Measurements from ENCODE around the gene TAF1C.
A peak's percentile ranks its signal among the peaks of the same experiment; 100 is the strongest.

Gene TAF1C

GRCh38 chr16:84155771-84156170 is 31.1 kb downstream of the TAF1C start:
- DNase-seq = no peak

GRCh38 chr16:84155226-84155625 is 31.6 kb downstream of the TAF1C start:
- DNase-seq = no peak

GRCh38 chr16:84153660-84154214 is 33.1 kb downstream of the TAF1C start:
- DNase-seq = no peak

- DNase-seq = no peak
These were observed 35.9 kb downstream of the TAF1C start for GRCh38 chr16:84150926-84151325.

- peak; percentile 95 for DNase-seq
These were observed 41.8 kb downstream of the TAF1C start, which contains the start of the genes DNAAF1 and HSDL1 for GRCh38 chr16:84144859-84145639. DNAAF1 (plus strand) TSS chr16:84145308; CDS start chr16:84145441, 133 bp downstream. HSDL1 (minus strand) TSS chr16:84145177; CDS start chr16:84131321, 13,856 bp downstream.

GRCh38 chr16:84144209-84144858 is 42.5 kb downstream of the TAF1C start:
- peak; percentile 48 for DNase-seq

GRCh38 chr16:84143784-84144199 is 43.1 kb downstream of the TAF1C start:
- DNase-seq = no peak

- DNase-seq = no peak
These were observed 43.8 kb downstream of the TAF1C start for GRCh38 chr16:84143081-84143480.

GRCh38 chr16:84141143-84141670 is 45.6 kb downstream of the TAF1C start:
- peak; percentile 18 for DNase-seq

GRCh38 chr16:84139628-84140258 is 47.1 kb downstream of the TAF1C start:
- no peak for DNase-seq

GRCh38 chr16:84138824-84139627 is 47.8 kb downstream of the TAF1C start:
- peak; percentile 56 for DNase-seq

- DNase-seq = no peak
These were observed 48.4 kb downstream of the TAF1C start for GRCh38 chr16:84138500-84138823.

- DNase-seq = no peak
These were observed 49.0 kb downstream of the TAF1C start for GRCh38 chr16:84137769-84138357.

- no peak for DNase-seq
These were observed 49.6 kb downstream of the TAF1C start for GRCh38 chr16:84137287-84137686.

- DNase-seq = no peak
These were observed 50.3 kb downstream of the TAF1C start for GRCh38 chr16:84136331-84137125.

GRCh38 chr16:84132527-84133285 is 54.2 kb downstream of the TAF1C start:
- DNase-seq = no peak

GRCh38 chr16:84131117-84131516 is 55.7 kb downstream of the TAF1C start:
- DNase-seq = no peak
